Progenitor cell of endocrine pancreas (in vitro differentiated cells): ENCODE data around the gene CFAP100. TPM values are rescaled to one million over a fixed set of nuclear protein-coding genes. Genes with fewer than 3 reads are reported as not detected.
A peak's percentile ranks its signal among the peaks of the same experiment; 100 is the strongest.

Experiments
- DNase-seq: peaks from one replicate; pipeline ENCODE4 v3.0.0; 2021; ENCODE audit warnings: low spot score; ENCODE audit not compliant: unreplicated experiment
- H3K27ac Mint-ChIP-seq: 2 replicates; pipeline ENCODE4 v1.8.0; 2021; ENCODE audit warnings: mild to moderate bottlenecking, moderate library complexity, mixed read lengths
- H3K27me3 Mint-ChIP-seq: 2 replicates; pipeline ENCODE4 v1.8.0; 2021; ENCODE audit warnings: mixed read lengths
- H3K36me3 Mint-ChIP-seq: 2 replicates; pipeline ENCODE4 v1.8.0; 2022; ENCODE audit warnings: mixed read lengths; ENCODE audit not compliant: insufficient read depth
- H3K4me1 Mint-ChIP-seq: 2 replicates; pipeline ENCODE4 v1.8.0; 2021; ENCODE audit warnings: low read depth, mixed read lengths
- H3K4me3 Mint-ChIP-seq: 2 replicates; pipeline ENCODE4 v1.8.0; 2021; ENCODE audit warnings: low read depth, mild to moderate bottlenecking, moderate library complexity, mixed read lengths
- H3K9me3 Mint-ChIP-seq: 2 replicates; pipeline ENCODE4 v1.8.0; 2021; ENCODE audit warnings: low read depth, mixed read lengths
- total RNA-seq: library from RNA; stranded (reverse); gene quantifications from 2 replicates; pipeline ENCODE4 v1.2.1, GENCODE V29; 2021
- TF ChIP-seq, protein P1 (sequence below): fragments of 200-600 bp; sonication (generic); IDR thresholded peaks from one replicate; pipeline ENCODE4 v1.5.0; 2021; ENCODE audit warnings: antibody characterized with exemption, mild to moderate bottlenecking; ENCODE audit not compliant: unreplicated experiment

The CFAP100 gene
- total RNA-seq, 1 donor from 2014 or later, result 0.79 TPM

DNA sequence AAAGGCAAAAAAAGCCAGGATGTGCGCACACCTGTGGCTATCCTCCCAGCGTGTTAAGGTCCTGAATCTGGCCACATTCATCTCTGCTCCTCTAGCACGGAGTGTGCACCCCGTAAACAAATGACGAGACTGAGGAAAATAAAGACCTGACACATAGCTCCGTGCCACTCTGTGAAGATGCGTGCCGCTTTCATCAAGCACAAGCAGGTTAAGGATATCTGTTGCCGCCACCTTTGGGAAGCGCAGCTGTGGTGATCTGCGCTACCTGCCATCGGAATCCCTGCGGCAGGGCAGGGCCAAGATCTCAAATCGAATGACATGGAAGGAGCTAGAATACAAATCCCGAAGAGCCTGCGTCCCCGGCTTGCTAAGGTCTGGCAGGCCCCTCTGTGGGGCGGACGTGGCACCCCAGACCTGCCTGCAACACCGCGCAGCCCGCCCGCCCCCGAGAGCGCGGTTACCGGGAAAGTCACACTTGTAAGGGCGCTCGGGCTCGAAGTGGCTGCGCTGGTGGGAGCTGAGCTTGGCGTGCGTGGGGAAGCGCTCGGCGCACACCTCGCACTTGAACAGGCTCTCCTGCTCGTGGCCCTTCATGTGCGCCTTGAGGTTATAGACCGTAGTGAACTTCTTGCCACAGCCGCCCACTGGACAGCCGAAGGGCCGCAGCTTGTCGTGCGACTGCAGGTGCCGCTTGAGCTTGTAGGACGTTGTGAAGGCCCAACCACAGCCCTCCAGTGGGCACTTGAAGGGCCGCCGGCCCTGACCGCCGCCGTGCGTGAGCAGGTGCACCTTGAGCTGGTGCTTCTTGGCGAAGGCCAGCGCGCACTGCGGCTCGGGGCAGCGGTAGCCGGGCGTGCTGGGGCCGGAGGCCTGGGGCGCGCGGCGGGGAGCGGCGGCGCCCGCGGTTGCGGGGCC is 80.0 kb downstream of the CFAP100 start:
- peak overlapping the region; percentile 76 for H3K4me3 Mint-ChIP-seq
- peak; percentile 49 for DNase-seq
- H3K9me3 Mint-ChIP-seq, result no peaks in the 10 kb centered on the region
- peak overlapping the region; percentile 94 for H3K27ac Mint-ChIP-seq
- H3K4me1 Mint-ChIP-seq, result peaks cover 32% of the 10 kb centered on the region
- TF ChIP-seq, protein P1, sequence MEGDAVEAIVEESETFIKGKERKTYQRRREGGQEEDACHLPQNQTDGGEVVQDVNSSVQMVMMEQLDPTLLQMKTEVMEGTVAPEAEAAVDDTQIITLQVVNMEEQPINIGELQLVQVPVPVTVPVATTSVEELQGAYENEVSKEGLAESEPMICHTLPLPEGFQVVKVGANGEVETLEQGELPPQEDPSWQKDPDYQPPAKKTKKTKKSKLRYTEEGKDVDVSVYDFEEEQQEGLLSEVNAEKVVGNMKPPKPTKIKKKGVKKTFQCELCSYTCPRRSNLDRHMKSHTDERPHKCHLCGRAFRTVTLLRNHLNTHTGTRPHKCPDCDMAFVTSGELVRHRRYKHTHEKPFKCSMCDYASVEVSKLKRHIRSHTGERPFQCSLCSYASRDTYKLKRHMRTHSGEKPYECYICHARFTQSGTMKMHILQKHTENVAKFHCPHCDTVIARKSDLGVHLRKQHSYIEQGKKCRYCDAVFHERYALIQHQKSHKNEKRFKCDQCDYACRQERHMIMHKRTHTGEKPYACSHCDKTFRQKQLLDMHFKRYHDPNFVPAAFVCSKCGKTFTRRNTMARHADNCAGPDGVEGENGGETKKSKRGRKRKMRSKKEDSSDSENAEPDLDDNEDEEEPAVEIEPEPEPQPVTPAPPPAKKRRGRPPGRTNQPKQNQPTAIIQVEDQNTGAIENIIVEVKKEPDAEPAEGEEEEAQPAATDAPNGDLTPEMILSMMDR, result no peak
- peaks cover 4% of the 10 kb centered on the region for H3K27me3 Mint-ChIP-seq
- peaks cover 17% of the 10 kb centered on the region for H3K36me3 Mint-ChIP-seq

DNA sequence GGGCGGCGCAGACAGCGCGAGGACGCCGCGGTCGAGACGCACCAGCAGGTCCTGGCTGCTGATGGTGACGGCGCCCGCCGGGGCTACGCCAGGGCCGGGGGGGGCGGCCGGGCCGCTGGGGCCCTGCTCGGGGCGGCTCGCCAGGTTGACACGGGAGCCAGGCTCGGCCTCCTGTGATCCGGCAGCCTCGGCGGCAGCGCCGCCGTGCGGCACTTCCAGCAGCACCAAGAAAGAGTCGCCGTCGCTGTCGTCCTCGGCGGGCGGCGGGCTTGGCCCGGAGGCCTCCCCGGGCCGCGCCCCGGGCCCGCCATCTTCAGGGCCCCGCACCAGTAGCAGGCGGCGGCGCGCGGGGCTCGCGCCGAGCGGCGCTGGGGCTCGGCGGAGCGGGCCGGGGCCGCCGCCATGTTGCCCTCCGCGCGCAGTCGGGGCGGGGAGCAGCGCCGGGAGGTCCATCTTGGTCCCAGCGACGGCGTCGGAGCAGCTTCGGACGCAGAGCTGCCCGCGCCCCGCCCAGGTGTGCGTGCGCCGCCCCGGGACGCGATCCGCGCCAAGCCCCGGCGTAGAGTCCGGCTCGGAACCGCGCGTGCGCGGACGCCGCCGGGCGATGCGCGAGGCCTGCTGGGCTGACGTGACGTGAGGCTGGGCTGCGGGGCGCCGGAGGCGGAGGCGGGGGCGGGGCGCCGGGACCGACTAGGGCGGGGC is 80.9 kb downstream of the CFAP100 start, which contains the start of gene ZXDC:
Gene ZXDC, minus strand, starts transcription at position 479 of the 702 bp plus-strand sequence. Its CDS starts 26 bp downstream, at position 453.
- Mint-ChIP-seq H3K27ac (peak within 1 kb of the TSS; percentile 94), H3K4me3 (peak within 1 kb of the TSS; percentile 85), H3K4me1 (peaks cover 32% of the 10 kb centered on the region), H3K36me3 (peaks cover 12% of the 10 kb centered on the region), H3K27me3 (peaks cover 6% of the 10 kb centered on the region), H3K9me3 (no peaks in the 10 kb centered on the region)
- TF ChIP-seq, protein P1, result peak; percentile 49
- peak; percentile 92 for DNase-seq

DNA sequence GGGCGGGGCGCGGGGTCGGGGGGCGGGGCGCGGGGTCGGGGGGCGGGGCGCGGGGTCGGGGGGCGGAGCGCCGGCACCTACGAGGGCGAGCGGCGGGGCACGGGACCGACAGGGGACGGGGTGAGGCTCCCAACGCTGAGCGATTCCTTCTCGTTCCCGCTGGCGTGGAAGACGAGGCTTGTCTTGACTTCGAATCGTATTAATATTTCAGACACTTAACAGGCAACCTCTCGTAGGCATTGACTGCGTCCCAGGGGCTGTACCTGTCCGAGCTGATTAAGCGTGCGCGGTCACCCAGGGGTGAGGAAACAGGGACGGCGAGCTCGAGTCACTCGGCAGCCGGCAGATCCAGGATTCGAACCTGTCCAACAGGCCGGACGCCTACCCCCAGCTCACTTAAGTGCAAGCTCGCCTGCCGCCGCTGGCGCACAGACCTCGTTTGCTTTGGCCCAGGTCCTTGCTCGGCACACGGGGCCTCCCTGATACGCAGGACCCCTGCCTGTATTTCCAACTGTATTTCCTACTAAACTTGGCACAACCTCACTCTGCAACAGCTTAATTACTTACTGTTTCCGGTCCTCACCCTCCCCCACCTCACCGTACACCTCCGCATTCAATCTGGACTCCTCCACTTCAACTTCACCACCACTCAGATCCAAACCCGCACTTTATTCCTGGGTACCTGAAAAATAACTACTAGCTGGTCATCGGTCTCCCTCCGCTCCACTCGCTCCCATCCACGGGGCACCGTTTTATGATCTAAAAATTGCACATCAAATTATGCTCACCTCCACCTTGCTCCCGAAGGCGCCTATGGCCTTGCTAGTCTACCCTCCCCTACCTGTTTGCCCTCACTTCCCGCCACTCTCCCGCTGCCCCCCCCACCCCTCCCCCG is 81.7 kb downstream of the CFAP100 start:
- peaks cover 7% of the 10 kb centered on the region for H3K27me3 Mint-ChIP-seq
- peak overlapping the region; percentile 65 for H3K27ac Mint-ChIP-seq
- TF ChIP-seq, protein P1, result no peak
- no peaks in the 10 kb centered on the region for H3K9me3 Mint-ChIP-seq
- H3K36me3 Mint-ChIP-seq, result peaks cover 7% of the 10 kb centered on the region
- H3K4me3 Mint-ChIP-seq, result peak overlapping the region; percentile 85
- H3K4me1 Mint-ChIP-seq, result peaks cover 30% of the 10 kb centered on the region
- peak; percentile 43 for DNase-seq

DNA sequence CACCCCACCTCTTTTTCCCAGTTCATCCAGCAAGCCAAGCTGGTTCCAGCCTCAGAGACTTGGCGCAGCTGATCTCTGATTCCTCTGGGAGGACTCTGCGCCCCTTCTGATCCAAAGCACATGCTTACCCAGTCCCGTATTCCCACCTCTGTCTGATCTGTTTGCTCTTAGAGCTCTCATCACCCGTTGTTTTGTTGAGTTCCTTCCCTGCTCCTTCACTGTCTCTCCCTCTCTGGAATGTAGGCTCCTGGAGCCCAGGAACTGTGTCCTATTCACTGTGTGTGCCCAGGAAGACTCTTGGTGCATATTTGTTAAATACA is 82.3 kb downstream of the CFAP100 start:
- Mint-ChIP-seq H3K27ac (peak overlapping the region; percentile 49), H3K9me3 (no peaks in the 10 kb centered on the region), H3K27me3 (peaks cover 7% of the 10 kb centered on the region), H3K4me1 (peaks cover 27% of the 10 kb centered on the region), H3K4me3 (peak overlapping the region; percentile 85), H3K36me3 (peaks cover 7% of the 10 kb centered on the region)
- no peak for DNase-seq
- TF ChIP-seq, protein P1, result no peak
